ENCODE results near the gene MYH2.

GRCh38 chr17:10579270-10579669 lies 29.8 kb upstream of the MYH2 start:
- no peak for TF ChIP-seq CTCF (IDR thresholded peaks at IDR 0.05)
- TF ChIP-seq POLR2A (IDR thresholded peaks at IDR 0.05) = no peak

Data from right lobe of liver (tissue), 4 donors.